ENCODE results near the gene NFAT5. TPM values are rescaled to one million over a fixed set of nuclear protein-coding genes. Genes with fewer than 3 reads are reported as not detected.

The NFAT5 gene
- total and polyA plus RNA-seq, 9 of the 15 experiments (the other 6 are each of a cell fraction or from before 2014, with no cell fraction given) = 0.78 to 20.5 (median 12.4) TPM

GRCh38 chr16:69555867-69556266 is 9.9 kb upstream of the NFAT5 start:
- no peaks in the 10 kb centered on the region for H3K27me3 ChIP-seq (ENCODE audit: control insufficient read depth in 2 of 2, insufficient read depth in 2 of 2, low read length in 2 of 2)
- H3K79me2 ChIP-seq (ENCODE audit: control insufficient read depth, insufficient read depth, low read length) = no peaks in the 10 kb centered on the region
- H3K9ac ChIP-seq (ENCODE audit: insufficient read depth in 1 of 2, low read depth in 2 of 2, low read length in 2 of 2) = no peak overlapping the region
- intact Hi-C loops (cut with micrococcal nuclease) = no loop called here
- H3K36me3 ChIP-seq (ENCODE audit: control insufficient read depth, insufficient read depth, low read length) = no peaks in the 10 kb centered on the region
- H3K4me3 ChIP-seq = no peak overlapping the region
- 39% methylated on average over 2 of the region's 2 CpGs for WGBS (ENCODE audit: insufficient coverage, low coverage, missing lambda C conversion rate)
- H2AFZ ChIP-seq (ENCODE audit: low read depth, low read length) = no peak overlapping the region
- ChIA-PET CTCF (ENCODE audit: low intra/inter-chr PET ratio) (no interaction called here), POLR2A (interaction anchor here (2.3 kb wide), 1 partner anchor 11 kb away, joined by 6 read pairs; no protein-coding TSS in a partner anchor)
- TF ChIP-seq ZNF764 (CRISPR knock-in tag; IDR thresholded peaks at IDR 0.05; ENCODE audit: low read depth) (no peak), BCOR (IDR thresholded peaks at IDR 0.05) (0 out of 2 replicates have a peak, but pooled peaks have one; percentile 24), RBM25 (IDR thresholded peaks at IDR 0.05; ENCODE audit: low read depth, low read length, severe bottlenecking) (peak; percentile 15), PRMT5 (CRISPR knock-in tag; IDR thresholded peaks at IDR 0.05) (no peak), ZNF121 (CRISPR knock-in tag; conservative IDR thresholded peaks at IDR 0.05) (peak; percentile 96)
- in situ Hi-C loops (cut with MboI) = no loop called here
- BruUV-seq (replicated peaks) = no TSS peak
- H4K20me1 ChIP-seq (replicated peaks; ENCODE audit: control insufficient read depth, insufficient read depth, low read length) = no peaks in the 10 kb centered on the region
- no peaks in the 10 kb centered on the region for H3K9me1 ChIP-seq (ENCODE audit: control insufficient read depth, insufficient read depth, low read length)
- no peaks in the 10 kb centered on the region; a peak in 1 of 5 replicates for H3K4me1 ChIP-seq (replicated peaks in 1 of 2; ENCODE audit: control insufficient read depth in 2 of 2, insufficient read depth in 2 of 2, low read length in 2 of 2)
- FAIRE-seq (no peak), DNase-seq (ENCODE audit: extremely low read depth in 1 of 4, low spot score in 3 of 4) (no peak), ATAC-seq (no peak)
- no peaks in the 10 kb centered on the region; the same call in 1 of the 2 replicates for H3K9me3 ChIP-seq (replicated peaks; ENCODE audit: control insufficient read depth, insufficient read depth, low read depth, low read length)
- H3K4me2 ChIP-seq (ENCODE audit: insufficient read depth, low read length) = no peak overlapping the region
- H3K27ac ChIP-seq (ENCODE audit: extremely low read depth, low read depth, low read length) = no peak overlapping the region

- Histone ChIP-seq H3K27ac (ENCODE audit: extremely low read depth, low read depth, low read length) (no peak overlapping the region), H3K79me2 (ENCODE audit: control insufficient read depth, insufficient read depth, low read length) (peaks cover under 1% of the 10 kb centered on the region; the same call in 2 of the 3 replicates), H3K9me1 (ENCODE audit: control insufficient read depth, insufficient read depth, low read length) (no peaks in the 10 kb centered on the region), H3K4me3 (no peak overlapping the region), H3K9ac (ENCODE audit: insufficient read depth in 1 of 2, low read depth in 2 of 2, low read length in 2 of 2) (no peak overlapping the region), H4K20me1 (replicated peaks; ENCODE audit: control insufficient read depth, insufficient read depth, low read length) (no peaks in the 10 kb centered on the region), H3K27me3 (ENCODE audit: control insufficient read depth in 2 of 2, insufficient read depth in 2 of 2, low read length in 2 of 2) (no peaks in the 10 kb centered on the region), H3K4me1 (replicated peaks in 1 of 2; ENCODE audit: control insufficient read depth in 2 of 2, insufficient read depth in 2 of 2, low read length in 2 of 2) (peaks cover 0 to 6% of the 10 kb centered on the region in 2 experiments; a peak in 3 of 5 replicates), H3K36me3 (ENCODE audit: control insufficient read depth, insufficient read depth, low read length) (no peaks in the 10 kb centered on the region), H2AFZ (ENCODE audit: low read depth, low read length) (no peak overlapping the region), H3K4me2 (ENCODE audit: insufficient read depth, low read length) (no peak overlapping the region), H3K9me3 (replicated peaks; ENCODE audit: control insufficient read depth, insufficient read depth, low read depth, low read length) (no peaks in the 10 kb centered on the region)
- no TSS peak for BruUV-seq (replicated peaks)
- FAIRE-seq (no peak), ATAC-seq (no peak), DNase-seq (ENCODE audit: extremely low read depth in 1 of 4, low spot score in 3 of 4) (no peak)
- WGBS (ENCODE audit: insufficient coverage, low coverage, missing lambda C conversion rate) = 42% methylated on average over 2 of the region's 2 CpGs
- ChIA-PET CTCF (ENCODE audit: low intra/inter-chr PET ratio) (no interaction called here), POLR2A (interaction anchor here (1.0 kb wide), 1 partner anchor 15 kb away, joined by 3 read pairs; no protein-coding TSS in a partner anchor)
- in situ Hi-C loops (cut with MboI) (no loop called here), intact Hi-C loops (cut with micrococcal nuclease) (no loop called here)
- TF ChIP-seq GATAD2B (IDR thresholded peaks at IDR 0.05; ENCODE audit: borderline replicate concordance) (no peak), NKRF (IDR thresholded peaks at IDR 0.05; ENCODE audit: borderline replicate concordance) (no peak)
Observed at GRCh38 chr16:69559164-69559563, 6.6 kb upstream of the NFAT5 start.

Data from K562 (cell line).